K562 (cell line): ENCODE data around the gene NUF2. TPM values are rescaled to one million over a fixed set of nuclear protein-coding genes. Genes with fewer than 3 reads are reported as not detected.

Experiments used
- CBFB ChIP-seq: sonication (generic); formaldehyde crosslinking; IDR thresholded peaks from 2 replicates; pipeline ENCODE4 v1.4.0; 2020; ENCODE audit warnings: mild to moderate bottlenecking, missing genetic modification reagents
- CREB1 ChIP-seq, 2 experiments: sonication (generic) in 1 of 2; formaldehyde crosslinking in 1 of 2; IDR thresholded peaks; 2 replicates each; pipeline versions ENCODE4 v1.6.1 to v1.8.0; 2012 to 2022; ENCODE audit warnings: inconsistent platforms in 1 of 2, mild to moderate bottlenecking in 1 of 2, missing genetic modification reagents in 1 of 2, moderate library complexity in 1 of 2
- ELF2 ChIP-seq: fragments of 250-450 bp; sonication (Bioruptor Pico); IDR thresholded peaks from 2 replicates; pipeline ENCODE4 v1.5.0; 2021; ENCODE audit warnings: mild to moderate bottlenecking
- FOXA1 ChIP-seq: fragments of 450-650 bp; IDR thresholded peaks from 2 replicates; pipeline ENCODE4 v1.6.1; 2016; ENCODE audit warnings: mild to moderate bottlenecking, borderline replicate concordance
- KAT7 ChIP-seq: sonication (generic); formaldehyde crosslinking; IDR thresholded peaks from 2 replicates; pipeline ENCODE4 v1.8.0; 2022; ENCODE audit warnings: missing genetic modification reagents, mild to moderate bottlenecking, borderline replicate concordance
- KHSRP ChIP-seq: fragments of 450-650 bp; IDR thresholded peaks from 2 replicates; pipeline ENCODE4 v1.6.1; 2017
- LCOR ChIP-seq: sonication (generic); formaldehyde crosslinking; IDR thresholded peaks from 2 replicates; pipeline ENCODE4 v1.8.0; 2022; ENCODE audit warnings: mild to moderate bottlenecking, missing genetic modification reagents
- NBN ChIP-seq: fragments of 450-650 bp; IDR thresholded peaks from 2 replicates; pipeline ENCODE4 v1.6.1; 2016; ENCODE audit warnings: low read depth, mild to moderate bottlenecking
- NELFE ChIP-seq: IDR thresholded peaks from 2 replicates; pipeline ENCODE4 v1.6.1; 2011; ENCODE audit warnings: mild to moderate bottlenecking; ENCODE audit not compliant: insufficient read depth, insufficient read length
- NONO ChIP-seq, 2 experiments: fragments of 200-400 bp in 1 of 2; fragments of 450-650 bp in 1 of 2; formaldehyde crosslinking in 1 of 2; IDR thresholded peaks; 2 replicates each; pipeline ENCODE4 v1.6.1; 2017; ENCODE audit warnings: low read depth in 2 of 2, mild to moderate bottlenecking in 2 of 2, moderate library complexity in 2 of 2, low read length in 1 of 2
- PHF8 ChIP-seq: fragments of 200-600 bp; sonication (generic); IDR thresholded peaks from 2 replicates; pipeline ENCODE4 v1.6.1; 2012; ENCODE audit warnings: mixed run types, mild to moderate bottlenecking, inconsistent platforms, low read length, moderate library complexity, borderline replicate concordance
- RUNX1 ChIP-seq: sonication (generic); IDR thresholded peaks from 2 replicates; pipeline ENCODE4 v1.6.1; 2016; ENCODE audit warnings: antibody characterized with exemption, low read depth
- SETDB1 ChIP-seq: IDR thresholded peaks from one replicate; pipeline ENCODE4 v1.6.1; 2012; ENCODE audit warnings: low read length, control low read depth, inconsistent platforms
- TAF1 ChIP-seq: IDR thresholded peaks from 2 replicates; pipeline ENCODE4 v1.6.1; 2011; ENCODE audit warnings: mild to moderate bottlenecking, low read length, moderate library complexity; ENCODE audit not compliant: insufficient read depth, control insufficient read depth, severe bottlenecking; ENCODE audit errors: extremely low read depth
- TGIF2 ChIP-seq: sonication (generic); formaldehyde crosslinking; IDR thresholded peaks from 2 replicates; pipeline ENCODE4 v1.8.1; 2022; ENCODE audit warnings: mild to moderate bottlenecking, missing genetic modification reagents, moderate library complexity
- TOE1 ChIP-seq, 2 experiments: fragments of 450-650 bp in 1 of 2; sonication (generic) in 1 of 2; formaldehyde crosslinking in 1 of 2; IDR thresholded peaks; 2 replicates each; pipeline versions ENCODE4 v1.7.1 to v1.8.0; 2016 to 2022; ENCODE audit warnings: borderline replicate concordance in 2 of 2, mild to moderate bottlenecking in 2 of 2, antibody characterized with exemption in 1 of 2, inconsistent platforms in 1 of 2, low read depth in 1 of 2, missing genetic modification reagents in 1 of 2, moderate library complexity in 1 of 2
- TSHZ1 ChIP-seq: fragments of 250-450 bp; sonication (Bioruptor Pico); IDR thresholded peaks from 2 replicates; pipeline ENCODE4 v1.4.0; 2020; ENCODE audit warnings: mild to moderate bottlenecking, moderate library complexity
- U2AF2 ChIP-seq: fragments of 200-400 bp; formaldehyde crosslinking; optimal IDR thresholded peaks from 2 replicates; pipeline ENCODE3; 2017; ENCODE audit warnings: low read depth, mild to moderate bottlenecking, low read length
- ZBTB34 ChIP-seq: fragments of 250-450 bp; sonication (Bioruptor Pico); IDR thresholded peaks from 2 replicates; pipeline ENCODE4 v1.8.0; 2021; ENCODE audit warnings: mild to moderate bottlenecking, moderate library complexity
- ZBTB7A ChIP-seq: IDR thresholded peaks from 2 replicates; pipeline ENCODE4 v1.6.1; 2011; ENCODE audit warnings: low read depth, mild to moderate bottlenecking, low read length, moderate library complexity, borderline replicate concordance; ENCODE audit not compliant: control insufficient read depth
- ZNF23 ChIP-seq: fragments of 250-450 bp; sonication (Bioruptor Pico); IDR thresholded peaks from 2 replicates; pipeline ENCODE4 v1.4.0; 2020; ENCODE audit warnings: mild to moderate bottlenecking
- ZNF316 ChIP-seq: fragments of 450-650 bp; IDR thresholded peaks from 2 replicates; pipeline ENCODE4 v1.6.1; 2016
- ZNF507 ChIP-seq: conservative IDR thresholded peaks from 2 replicates; pipeline ENCODE4 v1.6.1; 2017; ENCODE audit warnings: missing genetic modification characterization, missing compliant biosample characterization
- polyA plus RNA-seq, 8 experiments: library from polyadenylated mRNA; depleted of rRNA in 4 of 8; stranded (reverse) in 5 of 8; unstranded in 3 of 8; fragments of >200 nt; fragmentation: Nextera tagmentation in 2 of 8; fragmentation: Illumina TruSeq in 1 of 8; extraction: Ambion mirVana in 2 of 8; extraction: Trizol in 1 of 8; gene quantifications; 2 replicates each; pipeline versions ENCODE4 v1.2.1 to v1.2.3, GENCODE V29; 2011 to 2014; ENCODE audit warnings: inconsistent platforms in 1 of 8, missing spikeins in 1 of 8
- total RNA-seq, 7 experiments: library from RNA; depleted of rRNA in 6 of 7; stranded (reverse); fragments of >200 nt in 6 of 7; fragmentation: Illumina TruSeq in 2 of 7; extraction: Trizol in 2 of 7; gene quantifications; 2 replicates each; pipeline versions ENCODE4 v1.2.1 to v1.2.3, GENCODE V29; 2011 to 2021; ENCODE audit warnings: low replicate concordance in 1 of 7

NUF2 gene
- total and polyA plus RNA-seq, 9 of the 15 experiments (the other 6 are each of a cell fraction or from before 2014, with no cell fraction given) = 42.5 to 90.0 (median 60.3) TPM

- peak in 1 of 2 experiments; percentile 82; a peak in 1 of 4 replicates for TF ChIP-seq NONO (IDR thresholded peaks at IDR 0.05; ENCODE audit: low read depth in 2 of 2, low read length in 1 of 2)
- TF ChIP-seq KAT7 = peak; percentile 99
- TF ChIP-seq LCOR (CRISPR knock-in tag) = peak; percentile 99
- peak; percentile 99 for TF ChIP-seq PHF8
- TF ChIP-seq CREB1 (IDR thresholded peaks at IDR 0.05) = peak; percentile 84
- peak; percentile 91 for TF ChIP-seq CREB1 (CRISPR knock-in tag; IDR thresholded peaks at IDR 0.05)
- no peak for TF ChIP-seq ZNF507 (tag)
- peak; percentile 60 for TF ChIP-seq SETDB1
- no peak for TF ChIP-seq KHSRP
- TF ChIP-seq TSHZ1 (CRISPR knock-in tag) = no peak
- peak; percentile 95 for TF ChIP-seq TOE1 (IDR thresholded peaks at IDR 0.05; ENCODE audit: borderline replicate concordance)
- peak; percentile 98 for TF ChIP-seq TOE1 (CRISPR knock-in tag; IDR thresholded peaks at IDR 0.05; ENCODE audit: borderline replicate concordance, low read depth)
- TF ChIP-seq TAF1 = peak; percentile 87
- peak; percentile 99 for TF ChIP-seq CBFB
- no peak for TF ChIP-seq ZNF23 (CRISPR knock-in tag)
- TF ChIP-seq U2AF2 = no peak
- TF ChIP-seq NELFE = no peak
- peak; percentile 98 for TF ChIP-seq ZNF316
- TF ChIP-seq FOXA1 = no peak
- TF ChIP-seq ELF2 (CRISPR knock-in tag) = peak; percentile 86
- 0 out of 2 replicates have a peak, but pooled peaks have one; percentile 70 for TF ChIP-seq ZBTB7A
- TF ChIP-seq NBN = peak; percentile 93
- TF ChIP-seq RUNX1 = peak; percentile 87
- TF ChIP-seq ZBTB34 (CRISPR knock-in tag) = no peak
- TF ChIP-seq TGIF2 = peak; percentile 98
Measured at GRCh38 chr1:163321311-163322305, at the start of gene NUF2 (continued).
